Right cardiac atrium (tissue), 5 donors: ENCODE data around the gene CD99. TPM values are rescaled to one million over a fixed set of nuclear protein-coding genes. Genes with fewer than 3 reads are reported as not detected.
"Not testable (repeated sequence)": the region's sequence is repeated elsewhere in the genome, so short reads cannot be mapped to it uniquely, and the experiment has no call there.

Source experiments
- ATAC-seq, 2 donors: fragments of 200-7000 bp; cut with Tn5 transposase; one replicate each; pipeline versions ENCODE4 v1.8.0 to v1.9.1; 2020; ENCODE audit warnings: moderate library complexity in 2 of 2, mild to moderate bottlenecking in 1 of 2
- DNase-seq, 3 donors: peaks; one replicate each; pipeline ENCODE4 v3.0.0-alpha.2; 2020
- H3K27ac ChIP-seq: one replicate; pipeline ENCODE4 v1.5.1; 2013; ENCODE audit warnings: mild to moderate bottlenecking, low read length, control low read depth, moderate library complexity
- H3K27me3 ChIP-seq: one replicate; pipeline ENCODE4 v1.6.1; 2013; ENCODE audit not compliant: control insufficient read depth, insufficient read depth
- H3K4me1 ChIP-seq: one replicate; pipeline ENCODE4 v1.6.1; 2013; ENCODE audit warnings: low read length; ENCODE audit not compliant: control insufficient read depth, insufficient read depth
- H3K4me3 ChIP-seq: one replicate; pipeline ENCODE4 v1.5.1; 2013; ENCODE audit warnings: low read length, control low read depth
- H3K9me3 ChIP-seq: one replicate; pipeline ENCODE4 v1.6.1; 2013; ENCODE audit warnings: low read length; ENCODE audit not compliant: control insufficient read depth
- WGBS: extraction: QIAGEN DNeasy Blood & Tissue Kit; methylation state at CpG from one replicate; pipeline ENCODE4 v1.1.7; 2013; 5-methylcytosine and 5-hydroxymethylcytosine counted together
- intact Hi-C, 4 donors: fragments of 100-400 bp; cut with DNase I; formaldehyde crosslinking; loops; one replicate each; pipeline versions ENCODE4 v1.11.0 to v1.14.0; 2022 to 2023
- polyA plus RNA-seq: library from polyadenylated mRNA; stranded (reverse); fragments of 200-250 nt; gene quantifications from one replicate; pipeline ENCODE4 v1.2.3, GENCODE V29; 2013
- total RNA-seq, 4 donors: library from RNA; stranded (reverse); fragmentation: NEBNext Ultra II Directional; extraction: Animal tissue kit (Norgen Biotek cat#: 25700); gene quantifications; one replicate each; pipeline ENCODE4 v1.2.1, GENCODE V29; 2021
- donor health status: healthy with polysubstance abuse.
- donor health status: DM: no; HTN: yes; CAD: no.
- donor health status: DM: no; HTN: no; CAD: no.
- donor health status: DM: no; HTN: yes; CAD: no; lungs with severe emphysema.
- donor health status: DM: yes; HTN: yes; CAD: no.

CD99 gene
- total and polyA plus RNA-seq, 5 donors, result 230 to 387 (median 337) TPM

DNA sequence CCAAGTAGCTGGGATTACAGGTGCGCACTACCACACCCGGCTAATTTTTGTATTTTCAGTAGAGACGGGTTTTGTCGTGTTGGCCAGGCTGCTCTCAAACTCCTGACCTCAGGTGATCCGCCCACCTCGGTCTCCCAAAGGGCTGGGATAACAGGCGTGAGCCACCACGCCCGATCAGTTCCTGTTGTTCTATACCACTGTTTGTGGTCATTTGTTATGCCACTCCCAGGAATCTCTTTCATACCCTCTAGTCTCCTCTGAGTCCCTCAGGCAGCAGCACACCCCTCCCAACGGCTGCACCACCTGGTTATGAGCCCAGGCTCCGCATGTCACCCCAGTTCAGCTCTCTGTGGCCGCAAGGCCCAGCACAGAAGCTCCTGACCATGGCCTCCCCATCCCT lies 17.5 kb upstream of the CD99 start:
- no peak for ATAC-seq
- Histone ChIP-seq H3K9me3 (no peaks in the 10 kb centered on the region), H3K4me3 (no peak overlapping the region), H3K27ac (no peak overlapping the region), H3K27me3 (no peaks in the 10 kb centered on the region), H3K4me1 (no peaks in the 10 kb centered on the region)
- WGBS, result 93% methylated on average over 12 of the region's 12 CpGs
- DNase-seq, result no peak
- intact Hi-C loops, result no loop called here

GRCh38 chrX:2675657-2676200 lies 15.4 kb upstream of the CD99 start:
- H3K9me3 ChIP-seq, H3K27ac ChIP-seq, ATAC-seq, H3K27me3 ChIP-seq, intact Hi-C loops, H3K4me1 ChIP-seq, DNase-seq, H3K4me3 ChIP-seq: not testable (repeated sequence)
- 97% methylated on average over 7 of the region's 7 CpGs for WGBS

DNA sequence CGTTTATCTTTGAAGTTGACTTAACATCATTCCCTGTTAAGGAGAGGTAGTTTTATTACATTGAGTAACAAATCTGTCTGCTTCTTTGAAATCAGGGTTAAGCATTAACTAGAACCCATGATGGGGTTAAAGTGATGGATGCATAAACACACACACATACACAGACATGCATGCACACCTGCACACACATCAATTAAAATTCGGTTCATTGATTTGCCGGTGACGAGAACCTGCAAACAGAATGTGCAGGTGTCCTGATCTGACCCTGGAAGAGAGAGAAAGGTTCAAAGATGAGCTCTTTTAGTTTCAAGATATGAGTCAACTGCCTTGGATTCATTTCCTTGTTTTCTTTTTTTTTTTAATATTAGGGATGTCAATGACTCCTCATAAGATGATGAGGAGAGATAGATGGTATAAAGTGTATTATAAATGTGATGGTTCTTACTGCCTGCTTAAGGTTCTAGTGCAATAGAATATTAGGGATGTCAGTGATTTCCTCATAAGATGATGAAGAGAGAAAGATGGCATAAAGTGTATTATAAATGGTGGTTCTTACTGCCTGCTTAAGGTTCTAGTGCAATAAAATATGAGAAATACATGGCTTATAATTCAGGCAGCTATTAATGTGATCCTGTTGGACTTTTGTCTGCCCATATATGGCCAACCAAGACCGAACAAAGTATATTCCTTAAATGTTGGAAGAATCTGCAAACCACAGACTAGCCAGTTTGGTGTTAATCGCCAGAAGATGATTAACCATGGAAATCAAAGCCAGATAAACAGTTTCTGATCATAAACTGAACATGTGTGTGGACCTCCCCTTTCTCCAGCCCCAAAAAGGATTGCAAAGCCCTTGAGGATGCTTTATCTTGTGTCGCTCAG lies 14.1 kb upstream of the CD99 start:
- ATAC-seq, result no peak
- Histone ChIP-seq H3K4me3 (no peak overlapping the region), H3K27me3 (no peaks in the 10 kb centered on the region), H3K9me3 (no peaks in the 10 kb centered on the region), H3K27ac (no peak overlapping the region), H3K4me1 (no peaks in the 10 kb centered on the region)
- intact Hi-C loops, result no loop called here
- DNase-seq, result no peak
- 76% methylated on average over 7 of the region's 7 CpGs for WGBS

GRCh38 chrX:2677764-2678163 lies 13.3 kb upstream of the CD99 start:
- no peaks in the 10 kb centered on the region for H3K9me3 ChIP-seq
- WGBS, result 56% methylated on average over 10 of the region's 10 CpGs
- ATAC-seq (peak; percentile 94 to 97), DNase-seq (peak; percentile 88 to 93 (median 90))
- no peak overlapping the region for H3K27ac ChIP-seq
- intact Hi-C loops, result no loop called here
- no peaks in the 10 kb centered on the region for H3K27me3 ChIP-seq
- H3K4me1 ChIP-seq, result no peaks in the 10 kb centered on the region
- H3K4me3 ChIP-seq, result no peak overlapping the region

- DNase-seq, result no peak
- intact Hi-C loops, result no loop called here
- no peaks in the 10 kb centered on the region for H3K27me3 ChIP-seq
- no peak overlapping the region for H3K27ac ChIP-seq
- H3K9me3 ChIP-seq, result no peaks in the 10 kb centered on the region
- WGBS, result 77% methylated on average over 5 of the region's 5 CpGs
- H3K4me1 ChIP-seq, result no peaks in the 10 kb centered on the region
- no peak overlapping the region for H3K4me3 ChIP-seq
- ATAC-seq, result no peak
These were observed 12.5 kb upstream of the CD99 start for GRCh38 chrX:2678583-2678982.

GRCh38 chrX:2679534-2680485 lies 11.3 kb upstream of the CD99 start:
- no peak overlapping the region for H3K4me3 ChIP-seq
- H3K27ac ChIP-seq, result no peak overlapping the region
- H3K27me3 ChIP-seq, result no peaks in the 10 kb centered on the region
- H3K9me3 ChIP-seq, result no peaks in the 10 kb centered on the region
- 60% methylated on average over 9 of the region's 9 CpGs for WGBS
- intact Hi-C loops, result no loop called here
- peak in 1 of 2 donors; percentile 17 for ATAC-seq
- peak in 1 of 3 donors; percentile 63 for DNase-seq
- H3K4me1 ChIP-seq, result no peaks in the 10 kb centered on the region

GRCh38 chrX:2680486-2681348 lies 10.4 kb upstream of the CD99 start:
- Histone ChIP-seq H3K4me3 (no peak overlapping the region), H3K9me3 (no peaks in the 10 kb centered on the region), H3K27ac (no peak overlapping the region), H3K27me3 (no peaks in the 10 kb centered on the region), H3K4me1 (no peaks in the 10 kb centered on the region)
- intact Hi-C loops, result no loop called here
- ATAC-seq (no peak), DNase-seq (no peak)
- WGBS, result 96% methylated on average over 6 of the region's 6 CpGs

DNA sequence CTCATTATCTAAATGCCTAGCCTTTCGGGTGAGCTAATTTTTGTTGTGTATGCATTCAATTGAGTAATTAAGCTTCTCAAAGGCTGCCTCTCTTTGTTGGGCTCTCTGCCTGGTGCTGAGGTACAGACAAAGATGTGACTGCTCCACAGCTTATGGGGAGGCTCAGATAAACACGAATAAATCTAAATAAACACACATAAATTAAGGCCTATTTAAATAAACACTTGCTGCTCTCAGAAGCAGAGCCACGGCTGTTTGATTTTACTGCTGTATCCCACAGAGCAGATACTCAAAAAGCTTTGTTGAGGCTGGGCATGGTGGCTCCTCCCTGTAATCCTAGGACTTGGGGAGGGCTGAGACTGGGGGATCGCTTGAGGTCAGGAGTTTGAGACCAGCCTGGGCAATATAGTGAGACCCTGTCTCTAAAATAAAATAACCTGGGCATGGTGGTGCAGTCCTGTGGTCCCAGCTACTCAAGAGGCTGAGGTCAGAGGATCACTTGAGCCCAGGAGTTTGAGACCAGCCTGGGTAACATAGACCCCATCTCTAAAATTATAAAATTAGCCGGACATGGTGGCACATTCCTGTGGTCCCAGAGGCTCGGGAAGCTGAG lies 8.4 kb upstream of the CD99 start:
- no peak for ATAC-seq
- intact Hi-C loops, result no loop called here
- no peak overlapping the region for H3K4me3 ChIP-seq
- DNase-seq, result no peak
- WGBS, result 83% methylated on average over 6 of the region's 6 CpGs
- no peak overlapping the region for H3K27ac ChIP-seq
- no peaks in the 10 kb centered on the region for H3K4me1 ChIP-seq
- no peaks in the 10 kb centered on the region for H3K9me3 ChIP-seq
- no peaks in the 10 kb centered on the region for H3K27me3 ChIP-seq

GRCh38 chrX:2684256-2684655 lies 6.8 kb upstream of the CD99 start:
- Histone ChIP-seq H3K9me3 (no peaks in the 10 kb centered on the region), H3K4me1 (no peaks in the 10 kb centered on the region), H3K27ac (no peak overlapping the region), H3K27me3 (no peaks in the 10 kb centered on the region), H3K4me3 (no peak overlapping the region)
- 94% methylated on average over 1 of the region's 1 CpG for WGBS
- intact Hi-C loops, result no loop called here
- ATAC-seq, result no peak
- DNase-seq, result no peak

DNA sequence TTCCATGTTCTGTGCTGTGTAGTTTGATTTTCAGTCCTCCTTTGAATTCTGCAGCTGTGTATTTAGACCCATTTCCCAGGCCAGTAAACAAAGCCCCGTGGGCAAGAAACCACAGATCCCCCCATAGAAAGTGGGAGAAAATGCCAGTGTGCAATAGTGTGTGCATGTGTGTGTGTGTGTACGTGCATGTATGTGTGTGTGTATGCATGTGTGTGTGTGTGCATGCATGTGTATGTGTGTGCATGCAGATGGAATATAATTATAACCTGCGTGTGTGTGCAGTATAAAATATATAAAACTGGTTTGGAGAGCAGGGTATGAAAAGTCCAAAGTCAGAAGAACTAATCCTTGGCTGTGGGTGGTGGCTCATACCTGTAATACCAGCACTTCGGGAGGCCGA lies 5.2 kb upstream of the CD99 start:
- H3K27me3 ChIP-seq, result no peaks in the 10 kb centered on the region
- H3K4me3 ChIP-seq, result no peak overlapping the region
- intact Hi-C loops, result no loop called here
- H3K9me3 ChIP-seq, result no peaks in the 10 kb centered on the region
- H3K4me1 ChIP-seq, result peaks cover 2% of the 10 kb centered on the region
- WGBS, result 94% methylated on average over 5 of the region's 5 CpGs
- no peak for DNase-seq
- no peak for ATAC-seq
- no peak overlapping the region for H3K27ac ChIP-seq
